Ectodermal cell (in vitro differentiated cells): ENCODE measurements around the gene CCL1.

Experiments
- H3K27ac ChIP-seq: 2 replicates; pipeline ENCODE4 v1.7.0; 2013; ENCODE audit warnings: mild to moderate bottlenecking, low read depth, low read length; ENCODE audit not compliant: insufficient read depth, poor library complexity, severe bottlenecking
- H3K27me3 ChIP-seq: 2 replicates; pipeline ENCODE4 v1.7.0; 2013; ENCODE audit warnings: mild to moderate bottlenecking, low read length; ENCODE audit not compliant: insufficient read depth, control insufficient read depth, poor library complexity, severe bottlenecking
- H3K36me3 ChIP-seq: one replicate; pipeline ENCODE4 v1.7.0; 2013; ENCODE audit warnings: low read length; ENCODE audit not compliant: control insufficient read depth, insufficient read depth
- H3K4me1 ChIP-seq: one replicate; pipeline ENCODE4 v1.7.0; 2013; ENCODE audit warnings: low read length; ENCODE audit not compliant: control insufficient read depth, insufficient read depth
- H3K4me3 ChIP-seq: 2 replicates; pipeline ENCODE4 v1.7.0; 2013; ENCODE audit warnings: low read depth, low read length, control low read depth; ENCODE audit not compliant: insufficient read depth
- H3K9me3 ChIP-seq: 2 replicates; pipeline ENCODE4 v1.7.0; 2013; ENCODE audit warnings: mild to moderate bottlenecking, low read length, moderate library complexity; ENCODE audit not compliant: control insufficient read depth
- WGBS, 2 experiments: methylation state at CpG; one replicate each; pipeline ENCODE4 v1.1.7; 2013; ENCODE audit warnings: missing lambda C conversion rate in 2 of 2; 5-methylcytosine and 5-hydroxymethylcytosine counted together

Gene CCL1

GRCh38 chr17:34370376-34370996, 7.5 kb upstream of the CCL1 start:
- no peak overlapping the region for H3K4me3 ChIP-seq
- WGBS, 2 experiments, result 92 to 95% methylated on average over 5 of the region's 5 CpGs
- no peaks in the 10 kb centered on the region for H3K9me3 ChIP-seq
- no peaks in the 10 kb centered on the region for H3K27me3 ChIP-seq
- H3K27ac ChIP-seq, result no peak overlapping the region
- no peaks in the 10 kb centered on the region for H3K4me1 ChIP-seq
- no peaks in the 10 kb centered on the region for H3K36me3 ChIP-seq

GRCh38 chr17:34369571-34369970, 6.5 kb upstream of the CCL1 start:
- Histone ChIP-seq H3K27me3 (no peaks in the 10 kb centered on the region), H3K4me1 (no peaks in the 10 kb centered on the region), H3K27ac (no peak overlapping the region), H3K4me3 (no peak overlapping the region), H3K9me3 (no peaks in the 10 kb centered on the region), H3K36me3 (no peaks in the 10 kb centered on the region)
- WGBS, 2 experiments, result 86 to 93% methylated on average over 3 of the region's 3 CpGs

GRCh38 chr17:34368946-34369500, 6.0 kb upstream of the CCL1 start:
- Histone ChIP-seq H3K4me3 (no peak overlapping the region), H3K9me3 (no peaks in the 10 kb centered on the region), H3K4me1 (no peaks in the 10 kb centered on the region), H3K27ac (no peak overlapping the region), H3K27me3 (no peaks in the 10 kb centered on the region), H3K36me3 (no peaks in the 10 kb centered on the region)
- 72% methylated on average over 4 of the region's 4 CpGs for WGBS, 2 experiments

- WGBS, 2 experiments, result 90 to 93% methylated on average over 9 of the region's 9 CpGs
- Histone ChIP-seq H3K36me3 (no peaks in the 10 kb centered on the region), H3K27me3 (no peaks in the 10 kb centered on the region)
These were observed 5.3 kb upstream of the CCL1 start for GRCh38 chr17:34368196-34368945.

GRCh38 chr17:34367486-34368195, 4.6 kb upstream of the CCL1 start:
- no peaks in the 10 kb centered on the region for H3K9me3 ChIP-seq
- 91 to 92% methylated on average over 9 of the region's 9 CpGs for WGBS, 2 experiments

More at GRCh38 chr17:34368196-34368945, 5.3 kb upstream of the CCL1 start:
- no peak overlapping the region for H3K27ac ChIP-seq
- H3K4me3 ChIP-seq, result no peak overlapping the region
- no peaks in the 10 kb centered on the region for H3K4me1 ChIP-seq
- no peaks in the 10 kb centered on the region for H3K9me3 ChIP-seq

GRCh38 chr17:34366529-34367107, 3.6 kb upstream of the CCL1 start:
- WGBS, 2 experiments, result 83 to 90% methylated on average over 4 of the region's 4 CpGs
- Histone ChIP-seq H3K9me3 (no peaks in the 10 kb centered on the region), H3K4me1 (no peaks in the 10 kb centered on the region), H3K27ac (no peak overlapping the region), H3K27me3 (no peaks in the 10 kb centered on the region), H3K36me3 (no peaks in the 10 kb centered on the region), H3K4me3 (no peak overlapping the region)

More at GRCh38 chr17:34367486-34368195, 4.6 kb upstream of the CCL1 start:
- Histone ChIP-seq H3K27me3 (no peaks in the 10 kb centered on the region), H3K4me3 (no peak overlapping the region), H3K36me3 (no peaks in the 10 kb centered on the region), H3K4me1 (no peaks in the 10 kb centered on the region), H3K27ac (no peak overlapping the region)

- no peaks in the 10 kb centered on the region for H3K27me3 ChIP-seq
- 28 to 33% methylated on average over 1 of the region's 1 CpG for WGBS, 2 experiments
- no peak overlapping the region for H3K4me3 ChIP-seq
- H3K27ac ChIP-seq, result no peak overlapping the region
- H3K36me3 ChIP-seq, result no peaks in the 10 kb centered on the region
- no peaks in the 10 kb centered on the region for H3K4me1 ChIP-seq
- no peaks in the 10 kb centered on the region for H3K9me3 ChIP-seq
These were observed 3.0 kb upstream of the CCL1 start for GRCh38 chr17:34366010-34366409.

GRCh38 chr17:34365340-34365739, 2.3 kb upstream of the CCL1 start:
- 95 to 100% methylated on average over 1 to 2 of the region's 2 CpGs for WGBS, 2 experiments

GRCh38 chr17:34364751-34365150, 1.7 kb upstream of the CCL1 start:
- 92 to 93% methylated on average over 2 of the region's 2 CpGs for WGBS, 2 experiments
- H3K4me3 ChIP-seq, result no peak overlapping the region
- H3K27me3 ChIP-seq, result no peaks in the 10 kb centered on the region
- no peak overlapping the region for H3K27ac ChIP-seq
- no peaks in the 10 kb centered on the region for H3K4me1 ChIP-seq
- H3K9me3 ChIP-seq, result no peaks in the 10 kb centered on the region
- no peaks in the 10 kb centered on the region for H3K36me3 ChIP-seq

More at GRCh38 chr17:34365340-34365739, 2.3 kb upstream of the CCL1 start:
- Histone ChIP-seq H3K36me3 (no peaks in the 10 kb centered on the region), H3K4me1 (no peaks in the 10 kb centered on the region), H3K9me3 (no peaks in the 10 kb centered on the region), H3K4me3 (no peak overlapping the region), H3K27ac (no peak overlapping the region), H3K27me3 (no peaks in the 10 kb centered on the region)
